Mammary microvascular endothelial cell (primary cell): ENCODE results near the gene PPP1R3F. TPM values are rescaled to one million over a fixed set of nuclear protein-coding genes. Genes with fewer than 3 reads are reported as not detected.

ENCODE experiments used
- total RNA-seq: library from RNA; depleted of rRNA; stranded (reverse); fragments of >200 nt; gene quantifications from 2 replicates; pipeline ENCODE4 v1.2.3, GENCODE V29; 2015

The PPP1R3F gene
- total RNA-seq, result 0.87 and 2.3 TPM in 2 replicates

GRCh38 chrX:49269767-49270248 is at the start of gene PPP1R3F:
TSS of gene PPP1R3F (plus strand) at chrX:49269793. CDS start at chrX:49269870, 77 bp downstream.

GRCh38 chrX:49233176-49233575 is 36.4 kb upstream of the PPP1R3F start, which contains the start of gene CACNA1F:
TSS of gene CACNA1F (minus strand) at chrX:49233340. CDS start at chrX:49233309, 31 bp downstream.

GRCh38 chrX:49264460-49264859 is 5.1 kb upstream of the PPP1R3F start, which contains the start of gene FOXP3:
TSS of gene FOXP3 (minus strand) at chrX:49264710. CDS start at chrX:49258505, 6,205 bp downstream.

GRCh38 chrX:49303346-49303745 is 33.8 kb downstream of the PPP1R3F start, which contains the start of gene GAGE10:
TSS of gene GAGE10 (plus strand) at chrX:49303646. CDS start at chrX:49304860, 1,214 bp downstream.

GRCh38 chrX:49321737-49322136 is 52.1 kb downstream of the PPP1R3F start, which contains the start of gene GAGE12J:
TSS of gene GAGE12J (plus strand) at chrX:49322037. CDS start at chrX:49323194, 1,157 bp downstream.

GRCh38 chrX:49331282-49331681 is 61.7 kb downstream of the PPP1R3F start, which contains the start of gene GAGE13:
TSS of gene GAGE13 (plus strand) at chrX:49331582. CDS start at chrX:49332738, 1,156 bp downstream.

Other genes with a start within 250 kb of the PPP1R3F start
- 52.4 and 62.2 TPM in 2 replicates for gene TFE3, start 226.4 kb upstream of the PPP1R3F start, total RNA-seq
- gene CCDC120, start 210.8 kb upstream of the PPP1R3F start, total RNA-seq, result 0.69 and 1.1 TPM in 2 replicates
- 11.3 and 11.8 TPM in 2 replicates for gene PRAF2, start 195.8 kb upstream of the PPP1R3F start, total RNA-seq
- gene WDR45, start 189.9 kb upstream of the PPP1R3F start, total RNA-seq, result 30.8 and 31.4 TPM in 2 replicates
- 30.2 and 30.4 TPM in 2 replicates for gene GPKOW, start 146.1 kb upstream of the PPP1R3F start, total RNA-seq
- gene MAGIX, start 107.0 kb upstream of the PPP1R3F start, total RNA-seq, result 1.9 TPM in 1 of 2 replicates, not detected in the other
- 123 and 125 TPM in 2 replicates for gene PLP2, start 97.9 kb upstream of the PPP1R3F start, total RNA-seq
- 7.3 and 15.9 TPM in 2 replicates for gene PRICKLE3, start 83.4 kb upstream of the PPP1R3F start, total RNA-seq
- 0.10 and 0.27 TPM in 2 replicates for gene SYP, start 69.6 kb upstream of the PPP1R3F start, total RNA-seq
- gene CACNA1F, start 36.5 kb upstream of the PPP1R3F start, total RNA-seq, result not detected in 2 replicates
- gene CCDC22, start 34.3 kb upstream of the PPP1R3F start, total RNA-seq, result 20.9 and 25.0 TPM in 2 replicates
- 0.10 TPM in 1 of 2 replicates, not detected in the other for gene FOXP3, start 5.1 kb upstream of the PPP1R3F start, total RNA-seq
- gene GAGE10, start 33.9 kb downstream of the PPP1R3F start, total RNA-seq, result not detected in 2 replicates
- gene GAGE12J, start 52.2 kb downstream of the PPP1R3F start, total RNA-seq, result not detected in 2 replicates
- gene GAGE13, start 61.8 kb downstream of the PPP1R3F start, total RNA-seq, result not detected in 2 replicates